LNCAP (cell line): ENCODE results near the gene CACNA1G.

Experiments
- CTCF ChIP-seq: fragments of 450-650 bp; IDR thresholded peaks from 2 replicates; pipeline ENCODE4 v1.5.1; 2017; ENCODE audit warnings: mild to moderate bottlenecking

CACNA1G gene

GRCh38 chr17:50620858-50621257 is 60.3 kb downstream of the CACNA1G start:
- TF ChIP-seq CTCF: no peak

- TF ChIP-seq CTCF: no peak
Observed at GRCh38 chr17:50621574-50622031, 61.1 kb downstream of the CACNA1G start.

GRCh38 chr17:50624321-50624934 is 63.9 kb downstream of the CACNA1G start:
- TF ChIP-seq CTCF: no peak

GRCh38 chr17:50625032-50625871 is 64.7 kb downstream of the CACNA1G start:
- no peak for TF ChIP-seq CTCF

GRCh38 chr17:50626037-50626574 is 65.6 kb downstream of the CACNA1G start:
- TF ChIP-seq CTCF: peak; percentile 62

- no peak for TF ChIP-seq CTCF
Observed at GRCh38 chr17:50627036-50627781, 66.7 kb downstream of the CACNA1G start.
